Measurements from ENCODE around the gene HOXB7. TPM values are rescaled to one million over a fixed set of nuclear protein-coding genes. Genes with fewer than 3 reads are reported as not detected.

The HOXB7 gene
- total RNA-seq, 1 experiment from 2014 or later, result not detected

DNA sequence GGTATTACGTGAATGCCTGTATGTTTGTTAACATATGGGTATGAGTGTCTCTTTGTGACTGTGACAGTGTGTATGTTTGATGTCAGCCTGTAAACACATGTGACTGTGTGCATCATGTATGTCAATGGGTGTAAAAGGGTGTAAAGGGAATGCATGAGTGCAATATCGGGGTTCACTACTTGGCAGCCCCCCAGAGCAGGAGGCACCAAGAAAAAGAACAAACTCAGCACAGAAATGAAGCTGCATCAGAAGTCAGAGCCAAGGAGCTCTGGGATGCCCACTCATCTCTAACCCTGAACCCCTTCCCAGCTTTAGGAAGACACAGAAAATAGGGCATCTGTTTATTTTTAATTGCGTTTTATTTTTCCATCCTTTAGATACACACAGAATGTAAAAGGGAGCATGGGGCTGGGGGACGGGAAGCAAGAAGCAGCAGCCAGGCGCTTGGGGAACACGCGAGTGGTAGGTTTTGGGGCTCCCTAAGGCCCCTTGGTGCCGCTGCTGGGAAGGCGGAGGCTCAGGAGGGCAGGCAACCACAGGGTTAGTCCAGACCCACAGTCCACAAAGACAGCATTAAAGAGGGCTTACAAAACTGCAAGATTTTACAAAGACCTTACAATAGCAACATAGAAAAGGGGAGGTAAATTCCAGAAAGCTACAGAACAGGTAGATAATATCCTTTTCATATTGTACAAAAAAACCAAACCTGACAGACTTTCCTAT, 3.8 kb downstream of the HOXB7 start:
- H3K4me1 ChIP-seq (ENCODE audit: insufficient read depth, low read length), result no peaks in the 10 kb centered on the region
- no peak overlapping the region for H3K18ac ChIP-seq (ENCODE audit: insufficient read length, low read depth, low read length)

More for the DNA sequence above, 3.8 kb downstream of the HOXB7 start:
- no peaks in the 10 kb centered on the region for H3K79me1 ChIP-seq (ENCODE audit: insufficient read depth, low read depth, low read length, poor library complexity, severe bottlenecking)
- no peak overlapping the region for H2AK5ac ChIP-seq (ENCODE audit: insufficient read length, low read length)
- no peak overlapping the region for H2BK120ac ChIP-seq (ENCODE audit: low read depth, low read length, poor library complexity, severe bottlenecking)
- no peak overlapping the region for H3K14ac ChIP-seq (ENCODE audit: insufficient read depth, low read length)
- peaks cover 7 to 16% of the 10 kb centered on the region in 2 experiments for H3K9me3 Mint-ChIP-seq
- H3K27me3 ChIP-seq (ENCODE audit: insufficient read depth, low read length), result peaks cover 98% of the 10 kb centered on the region
- H3K27ac Mint-ChIP-seq, result no peak overlapping the region
- H3K4me1 Mint-ChIP-seq, result peaks cover 6 to 13% of the 10 kb centered on the region in 2 experiments; a peak in 3 of 4 replicates
- no peak overlapping the region for H2BK20ac ChIP-seq (ENCODE audit: low read depth, low read length, poor library complexity, severe bottlenecking)
- TF ChIP-seq, protein P1, sequence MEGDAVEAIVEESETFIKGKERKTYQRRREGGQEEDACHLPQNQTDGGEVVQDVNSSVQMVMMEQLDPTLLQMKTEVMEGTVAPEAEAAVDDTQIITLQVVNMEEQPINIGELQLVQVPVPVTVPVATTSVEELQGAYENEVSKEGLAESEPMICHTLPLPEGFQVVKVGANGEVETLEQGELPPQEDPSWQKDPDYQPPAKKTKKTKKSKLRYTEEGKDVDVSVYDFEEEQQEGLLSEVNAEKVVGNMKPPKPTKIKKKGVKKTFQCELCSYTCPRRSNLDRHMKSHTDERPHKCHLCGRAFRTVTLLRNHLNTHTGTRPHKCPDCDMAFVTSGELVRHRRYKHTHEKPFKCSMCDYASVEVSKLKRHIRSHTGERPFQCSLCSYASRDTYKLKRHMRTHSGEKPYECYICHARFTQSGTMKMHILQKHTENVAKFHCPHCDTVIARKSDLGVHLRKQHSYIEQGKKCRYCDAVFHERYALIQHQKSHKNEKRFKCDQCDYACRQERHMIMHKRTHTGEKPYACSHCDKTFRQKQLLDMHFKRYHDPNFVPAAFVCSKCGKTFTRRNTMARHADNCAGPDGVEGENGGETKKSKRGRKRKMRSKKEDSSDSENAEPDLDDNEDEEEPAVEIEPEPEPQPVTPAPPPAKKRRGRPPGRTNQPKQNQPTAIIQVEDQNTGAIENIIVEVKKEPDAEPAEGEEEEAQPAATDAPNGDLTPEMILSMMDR (conservative IDR thresholded peaks at IDR 0.05), result no peak
- no peak overlapping the region for H3K27ac ChIP-seq (ENCODE audit: insufficient read length, low read depth, low read length)
- H2BK15ac ChIP-seq (ENCODE audit: low read depth, low read length), result no peak overlapping the region
- no peak overlapping the region for H4K8ac ChIP-seq (replicated peaks; ENCODE audit: insufficient read length, low read depth, low read length)
- no peak overlapping the region for H2BK5ac ChIP-seq (ENCODE audit: insufficient read length, low read length)
- no peak overlapping the region for H2BK12ac ChIP-seq (ENCODE audit: insufficient read length, low read depth, low read length)
- no peak overlapping the region for H4K5ac ChIP-seq (ENCODE audit: insufficient read length, low read depth, low read length)
- H3K9me3 ChIP-seq (ENCODE audit: control insufficient read depth, low read depth, low read length), result no peaks in the 10 kb centered on the region
- H3K4me3 Mint-ChIP-seq, result no peak overlapping the region
- no peaks in the 10 kb centered on the region for H4K20me1 ChIP-seq (ENCODE audit: control insufficient read depth, insufficient read depth, insufficient read length)
- no peak for DNase-seq
- no peaks in the 10 kb centered on the region; a peak in 1 of 7 replicates for H3K36me3 Mint-ChIP-seq (ENCODE audit: insufficient read depth in 1 of 3, low read depth in 3 of 3)
- no peak overlapping the region for H3K4me2 ChIP-seq (ENCODE audit: insufficient read depth, insufficient read length, low read length)
- H3K4ac ChIP-seq (ENCODE audit: low read depth, low read length), result no peak overlapping the region
- no peak overlapping the region for H3K23ac ChIP-seq (ENCODE audit: insufficient read length, low read depth, low read length)
- H3T11ph ChIP-seq (ENCODE audit: low read length), result no peak overlapping the region
- no peak overlapping the region for H3K9ac ChIP-seq (ENCODE audit: extremely low read depth, insufficient read length, low read length)
- no peak overlapping the region for H3K56ac ChIP-seq (ENCODE audit: insufficient read length, low read depth, low read length)
- no CpG with 5 or more reads among the region's 9 CpGs for WGBS (ENCODE audit: extremely low coverage, insufficient read length, low lambda C conversion rate)
- no peaks in the 10 kb centered on the region for H3K79me2 ChIP-seq (ENCODE audit: insufficient read depth, low read length)
- no peak overlapping the region for H4K91ac ChIP-seq (ENCODE audit: insufficient read length, low read depth, low read length)
- H3K23me2 ChIP-seq (ENCODE audit: insufficient read length, low read depth, low read length, poor library complexity, severe bottlenecking), result peaks cover 5% of the 10 kb centered on the region
- H3K27me3 Mint-ChIP-seq (ENCODE audit: low read depth), result peaks cover 100% of the 10 kb centered on the region
- H2AFZ ChIP-seq (ENCODE audit: low read length), result no peak overlapping the region

Data from H9 (cell line).